Heart right ventricle (tissue), 16 donors: ENCODE measurements around the gene KLC1. TPM values are rescaled to one million over a fixed set of nuclear protein-coding genes. Genes with fewer than 3 reads are reported as not detected.

ENCODE experiments used
- ATAC-seq, 8 donors: fragments of 200-7000 bp; cut with Tn5 transposase; one replicate each; pipeline ENCODE4 v1.9.1; 2020; ENCODE audit warnings: mild to moderate bottlenecking in 8 of 8, moderate library complexity in 8 of 8, moderate number of reproducible peaks in 1 of 8
- DNase-seq, 2 donors: peaks; one replicate each; pipeline ENCODE4 v3.0.0-alpha.2; 2020
- H3K27ac ChIP-seq, 10 donors: fragments of 200-600 bp; sonication (generic) in 2 of 10; one replicate each; pipeline versions ENCODE4 v1.5.0 to v1.8.0; 2020 to 2022; ENCODE audit warnings: mild to moderate bottlenecking in 3 of 10
- H3K27me3 ChIP-seq, 7 donors: fragments of 200-600 bp; one replicate each; pipeline ENCODE4 v1.8.0; 2021 to 2022; ENCODE audit warnings: mild to moderate bottlenecking in 2 of 7
- H3K36me3 ChIP-seq, 9 donors: fragments of 200-600 bp; sonication (generic) in 1 of 9; one replicate each; pipeline versions ENCODE4 v1.5.0 to v1.8.0; 2020 to 2022; ENCODE audit warnings: mild to moderate bottlenecking in 2 of 9
- H3K4me1 ChIP-seq, 9 donors: fragments of 200-600 bp; sonication (generic) in 1 of 9; one replicate each; pipeline versions ENCODE4 v1.5.0 to v1.8.0; 2020 to 2022; ENCODE audit warnings: mild to moderate bottlenecking in 4 of 9
- H3K4me3 ChIP-seq, 10 donors: fragments of 200-600 bp; sonication (generic) in 2 of 10; one replicate each; pipeline versions ENCODE4 v1.5.0 to v1.8.0; 2020 to 2022; ENCODE audit warnings: mild to moderate bottlenecking in 7 of 10, moderate library complexity in 2 of 10
- H3K9me3 ChIP-seq, 11 donors: fragments of 200-600 bp in 10 of 11; sonication (generic) in 2 of 11; one replicate each; pipeline versions ENCODE4 v1.5.0 to v1.8.0; 2013 to 2022; ENCODE audit warnings: mild to moderate bottlenecking in 2 of 11, control low read depth in 1 of 11, moderate library complexity in 1 of 11
- WGBS, 2 donors: extraction: QIAGEN DNeasy Blood & Tissue Kit; methylation state at CpG; one replicate each; pipeline ENCODE4 v1.1.7; 2013; ENCODE audit warnings: inconsistent platforms in 1 of 2; 5-methylcytosine and 5-hydroxymethylcytosine counted together
- intact Hi-C, 10 donors: fragments of 100-400 bp; cut with DNase I; formaldehyde crosslinking; loops; one replicate each; pipeline versions ENCODE4 v1.11.1 to v1.14.2; 2022
- polyA plus RNA-seq, 2 donors: library from polyadenylated mRNA; stranded (reverse); fragments of 200-250 nt; gene quantifications; one replicate each; pipeline ENCODE4 v1.2.3, GENCODE V29; 2013
- total RNA-seq, 10 donors: library from RNA; stranded (reverse); fragmentation: NEBNext Ultra II Directional in 3 of 10; extraction: Animal tissue kit (Norgen Biotek cat#: 25700) in 3 of 10; gene quantifications; one replicate each; pipeline versions ENCODE4 v1.2.1 to v1.2.4, GENCODE V29; 2021 to 2023
- TF ChIP-seq, protein P1 (sequence below), 9 donors: fragments of 200-600 bp; sonication (generic) in 2 of 9; IDR thresholded peaks; one replicate each; pipeline versions ENCODE4 v1.5.0 to v1.8.0; 2021 to 2022; ENCODE audit warnings: antibody characterized with exemption in 9 of 9, mild to moderate bottlenecking in 5 of 9, moderate library complexity in 1 of 9
- donor health status: Arrhythmogenic right ventricular cardiomyopathy.
- donor health status: ischemic (EF 13 %, LVEDD 7.1; RV severe dilation, severe dysfunction).
- donor health status: healthy with polysubstance abuse.
- donor health status: DM: no; HTN: yes; CAD: no.
- donor health status: DM: no; HTN: no; CAD: no.
- donor health status: ischemic (EF 25% LVEDD 6.9; RV normal size, moderate dysfunction).
- donor health status: ischemic (EF 25% LVEDD 5.7; RV mildly dilated, moderate dysfunction).
- donor health status: healthy.
- donor health status: DM: yes; HTN: yes; CAD: no.
- donor health status: Ischemic cardiomyopathy.
- donor health status: ischemic (EF 35%, LVEDD 5.7; RV mildly dilated, moderate dysfunction).
- donor health status: nonischemic (EF 11% LVEDD 7.7; RV severe dilation, severe dysfunction).
- donor health status: DM: yes; HTN: yes; CAD: no.
- donor health status: PGD.
- donor health status: ischemic (EF 29% LVEDD 5.4; RV normal size, mild dysfunction).
- donor health status: nonischemic (EF 23%, LVEDD 6.1; RV moderate dilation, normal function).

Gene KLC1
- total and polyA plus RNA-seq, 12 donors = 123 to 220 (median 151) TPM

DNA sequence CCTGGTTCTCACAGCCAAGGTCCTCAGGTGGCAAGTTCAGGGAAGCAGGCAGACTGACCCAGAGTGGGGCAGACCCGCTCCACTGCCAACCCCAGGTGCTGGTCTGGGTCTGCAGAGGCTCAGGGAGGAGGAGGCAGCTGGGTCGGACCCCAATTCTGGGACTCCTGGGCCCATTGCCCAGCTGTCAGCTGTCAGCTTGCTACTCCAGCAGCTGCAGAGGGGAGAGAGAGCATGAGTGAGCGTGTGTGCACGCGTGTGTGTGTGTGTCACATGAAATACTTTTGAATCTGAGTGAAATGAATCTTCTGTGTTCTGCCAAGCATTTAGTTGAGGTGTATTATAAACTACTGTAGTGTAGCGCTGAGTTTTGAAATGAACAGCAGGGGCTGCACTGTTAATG is 55.5 kb downstream of the KLC1 start:
- Histone ChIP-seq H3K27me3 (no peaks in the 10 kb centered on the region), H3K9me3 (no peaks in the 10 kb centered on the region), H3K4me1 (peaks cover 0 to 75% (median 28%) of the 10 kb centered on the region in 9 donors), H3K36me3 (peaks cover 0 to 100% (median 77%) of the 10 kb centered on the region in 9 donors), H3K27ac (peak overlapping the region in 2 of 10 donors; percentile 6 to 48), H3K4me3 (no peak overlapping the region)
- intact Hi-C loops = loop anchor here in 3 of 10 donors (2.0 to 10.0 kb wide), 3 partner anchors 56 to 120 kb away; partner anchors contain the start of genes BAG5 (in 1 of the 3), COA8 (in 1 of the 3) and KLC1 (in 1 of the 3)
- WGBS, 2 donors = 67 to 72% methylated on average over 6 of the region's 6 CpGs
- DNase-seq (no peak), ATAC-seq (peak in 6 of 8 donors; percentile 15 to 56 (median 46))
- TF ChIP-seq, protein P1, sequence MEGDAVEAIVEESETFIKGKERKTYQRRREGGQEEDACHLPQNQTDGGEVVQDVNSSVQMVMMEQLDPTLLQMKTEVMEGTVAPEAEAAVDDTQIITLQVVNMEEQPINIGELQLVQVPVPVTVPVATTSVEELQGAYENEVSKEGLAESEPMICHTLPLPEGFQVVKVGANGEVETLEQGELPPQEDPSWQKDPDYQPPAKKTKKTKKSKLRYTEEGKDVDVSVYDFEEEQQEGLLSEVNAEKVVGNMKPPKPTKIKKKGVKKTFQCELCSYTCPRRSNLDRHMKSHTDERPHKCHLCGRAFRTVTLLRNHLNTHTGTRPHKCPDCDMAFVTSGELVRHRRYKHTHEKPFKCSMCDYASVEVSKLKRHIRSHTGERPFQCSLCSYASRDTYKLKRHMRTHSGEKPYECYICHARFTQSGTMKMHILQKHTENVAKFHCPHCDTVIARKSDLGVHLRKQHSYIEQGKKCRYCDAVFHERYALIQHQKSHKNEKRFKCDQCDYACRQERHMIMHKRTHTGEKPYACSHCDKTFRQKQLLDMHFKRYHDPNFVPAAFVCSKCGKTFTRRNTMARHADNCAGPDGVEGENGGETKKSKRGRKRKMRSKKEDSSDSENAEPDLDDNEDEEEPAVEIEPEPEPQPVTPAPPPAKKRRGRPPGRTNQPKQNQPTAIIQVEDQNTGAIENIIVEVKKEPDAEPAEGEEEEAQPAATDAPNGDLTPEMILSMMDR (IDR thresholded peaks at IDR 0.05) = no peak

DNA sequence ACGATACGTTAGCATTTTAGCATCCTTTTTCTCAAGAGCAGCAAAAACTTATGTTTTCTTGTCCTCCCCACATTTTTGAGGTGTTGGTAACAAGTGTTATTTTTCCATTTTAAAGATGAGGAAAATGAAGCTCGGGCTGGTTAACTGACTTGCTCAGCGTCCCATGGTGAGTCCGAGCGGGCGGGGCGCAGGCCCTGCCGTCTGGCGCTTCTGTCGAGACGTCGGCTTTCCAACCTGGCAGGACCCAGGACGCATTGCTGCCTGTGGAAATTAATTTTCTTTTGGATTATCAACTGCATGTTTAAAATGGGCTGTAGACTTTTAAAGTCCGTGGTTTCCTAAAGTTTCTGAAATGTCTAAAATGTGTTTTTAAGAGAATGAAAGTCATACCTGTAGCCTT is 55.9 kb downstream of the KLC1 start:
- DNase-seq (no peak), ATAC-seq (no peak)
- peaks cover 0 to 99% (median 75%) of the 10 kb centered on the region in 9 donors for H3K36me3 ChIP-seq
- peaks cover 0 to 75% (median 27%) of the 10 kb centered on the region in 9 donors for H3K4me1 ChIP-seq
- TF ChIP-seq, protein P1 (IDR thresholded peaks at IDR 0.05) = no peak
- H3K27me3 ChIP-seq = no peaks in the 10 kb centered on the region
- H3K4me3 ChIP-seq = no peak overlapping the region
- WGBS, 2 donors = 87 to 88% methylated on average over 15 of the region's 15 CpGs
- no peaks in the 10 kb centered on the region for H3K9me3 ChIP-seq
- no peak overlapping the region for H3K27ac ChIP-seq
- intact Hi-C loops = loop anchor here in 3 of 10 donors (2.0 to 10.0 kb wide), 3 partner anchors 56 to 120 kb away; partner anchors contain the start of genes BAG5 (in 1 of the 3), COA8 (in 1 of the 3) and KLC1 (in 1 of the 3)

DNA sequence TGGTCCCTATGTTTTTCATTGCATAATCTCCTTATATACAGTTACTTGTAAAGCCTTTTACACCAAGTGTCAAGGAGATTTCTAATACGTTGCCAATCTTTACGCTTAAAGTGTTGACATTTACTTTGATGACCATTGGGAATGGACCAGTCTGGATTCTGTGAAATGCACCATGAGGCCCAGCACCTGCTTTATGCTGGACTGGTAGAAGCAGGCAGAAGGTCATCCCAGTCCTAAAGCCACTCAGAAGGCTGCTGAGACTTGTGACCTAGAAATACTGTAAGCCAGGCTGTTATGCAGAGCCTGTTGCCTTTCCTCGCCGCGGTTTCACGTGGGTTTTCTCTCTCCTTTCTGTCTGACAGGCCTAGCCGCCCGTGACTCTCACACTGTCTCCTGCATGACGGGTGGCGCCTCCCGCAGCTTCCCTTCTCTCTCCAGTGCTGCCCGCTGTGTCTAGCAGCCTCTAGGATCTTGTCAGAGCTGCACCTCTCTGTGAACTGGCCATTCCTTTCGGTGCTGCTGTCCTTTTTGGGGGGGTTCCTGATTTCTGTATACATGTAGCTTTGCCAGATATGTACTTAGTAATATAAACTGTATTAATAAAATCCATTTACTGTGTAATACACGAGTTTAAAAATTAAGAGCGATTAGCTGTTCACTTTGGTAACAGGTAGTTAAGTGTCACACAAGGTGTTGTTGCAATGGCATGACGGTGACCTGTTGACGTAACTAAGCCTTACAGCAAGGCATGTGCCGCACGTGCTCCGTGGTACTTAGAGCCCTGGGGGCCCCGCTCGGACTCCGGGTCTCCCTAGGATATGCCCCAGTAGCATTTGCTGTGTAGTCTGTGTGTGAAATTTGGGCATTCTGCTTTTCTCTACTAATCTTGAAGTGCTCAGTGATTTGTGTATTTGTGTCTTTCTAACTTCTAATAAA is 56.5 kb downstream of the KLC1 start:
- Histone ChIP-seq H3K36me3 (peaks cover 0 to 99% (median 68%) of the 10 kb centered on the region in 9 donors), H3K9me3 (no peaks in the 10 kb centered on the region), H3K4me3 (no peak overlapping the region), H3K27me3 (no peaks in the 10 kb centered on the region), H3K4me1 (peaks cover 0 to 73% (median 34%) of the 10 kb centered on the region in 9 donors), H3K27ac (no peak overlapping the region)
- intact Hi-C loops = loop anchor here in 3 of 10 donors (2.0 to 10.0 kb wide), 3 partner anchors 57 to 121 kb away; partner anchors contain the start of genes BAG5 (in 1 of the 3), COA8 (in 1 of the 3) and KLC1 (in 1 of the 3)
- ATAC-seq = peak in 1 of 8 donors; percentile 17
- TF ChIP-seq, protein P1 (IDR thresholded peaks at IDR 0.05) = no peak
- DNase-seq = no peak
- 84 to 86% methylated on average over 23 of the region's 23 CpGs for WGBS, 2 donors

DNA sequence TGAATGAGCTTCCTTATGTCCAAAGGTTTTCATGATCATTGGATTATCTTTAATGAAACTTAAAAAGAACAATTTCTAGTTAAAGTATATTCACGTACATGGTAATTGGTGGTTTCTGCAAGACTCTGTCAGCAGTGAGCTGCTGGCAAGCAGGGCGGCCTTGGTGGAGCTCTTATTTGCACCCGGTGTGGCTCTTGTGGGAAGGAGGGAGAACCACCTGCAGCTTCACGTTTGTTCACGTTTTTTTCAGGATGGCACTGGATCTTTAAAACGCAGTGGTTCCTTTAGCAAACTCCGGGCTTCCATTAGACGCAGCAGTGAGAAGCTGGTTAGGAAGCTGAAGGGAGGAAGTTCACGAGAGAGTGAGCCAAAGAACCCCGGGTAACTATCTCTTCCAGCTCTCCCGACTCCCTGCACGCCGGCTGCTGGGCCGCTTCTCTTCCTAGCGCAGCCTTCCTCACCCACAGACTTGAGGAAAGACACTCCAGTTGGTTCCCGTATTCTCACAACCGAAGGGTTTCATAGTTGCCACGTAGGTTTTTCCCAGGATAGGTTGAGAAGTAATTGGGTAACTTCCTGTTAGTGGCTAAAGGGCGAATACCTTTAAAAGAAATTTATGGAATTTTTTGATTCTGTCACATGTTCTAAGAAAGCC is 57.9 kb downstream of the KLC1 start:
- H3K4me1 ChIP-seq = peaks cover 0 to 75% (median 36%) of the 10 kb centered on the region in 9 donors
- no peak overlapping the region for H3K4me3 ChIP-seq
- no peaks in the 10 kb centered on the region for H3K9me3 ChIP-seq
- H3K27me3 ChIP-seq = no peaks in the 10 kb centered on the region
- 70 to 77% methylated on average over 19 of the region's 19 CpGs for WGBS, 2 donors
- TF ChIP-seq, protein P1 (IDR thresholded peaks at IDR 0.05) = no peak
- intact Hi-C loops = loop anchor here in 2 of 10 donors (10.0 kb wide), 2 partner anchors 112 to 122 kb away; partner anchors contain the start of genes BAG5 (in 1 of the 2) and COA8 (in 1 of the 2)
- peak overlapping the region in 3 of 10 donors; percentile 2 to 56 (median 6) for H3K27ac ChIP-seq
- peaks cover 0 to 99% (median 54%) of the 10 kb centered on the region in 9 donors for H3K36me3 ChIP-seq
- DNase-seq = no peak
- no peak for ATAC-seq
